Endothelial cell (in vitro differentiated cells): ENCODE data around the gene RANBP10. TPM values are rescaled to one million over a fixed set of nuclear protein-coding genes. Genes with fewer than 3 reads are reported as not detected.

ENCODE experiments used
- DNase-seq: peaks from one replicate; pipeline ENCODE4 v3.0.0; 2021; ENCODE audit warnings: low spot score
- H3K27ac Mint-ChIP-seq: one replicate; pipeline ENCODE4 v1.8.0; 2021; ENCODE audit warnings: mixed read lengths, inconsistent platforms; ENCODE audit not compliant: unreplicated experiment
- H3K27me3 Mint-ChIP-seq: one replicate; pipeline ENCODE4 v1.8.0; 2021; ENCODE audit warnings: mild to moderate bottlenecking, moderate library complexity, mixed read lengths, inconsistent platforms; ENCODE audit not compliant: unreplicated experiment
- H3K36me3 Mint-ChIP-seq: one replicate; pipeline ENCODE4 v1.8.0; 2021; ENCODE audit warnings: mild to moderate bottlenecking, low read depth, mixed read lengths, inconsistent platforms; ENCODE audit not compliant: unreplicated experiment
- H3K4me1 Mint-ChIP-seq: one replicate; pipeline ENCODE4 v1.8.0; 2021; ENCODE audit warnings: mild to moderate bottlenecking, mixed read lengths, inconsistent platforms; ENCODE audit not compliant: unreplicated experiment
- H3K4me3 Mint-ChIP-seq: one replicate; pipeline ENCODE4 v1.8.0; 2021; ENCODE audit warnings: mild to moderate bottlenecking, mixed read lengths, inconsistent platforms; ENCODE audit not compliant: unreplicated experiment
- H3K9me3 Mint-ChIP-seq: one replicate; pipeline ENCODE4 v1.8.0; 2021; ENCODE audit warnings: mixed read lengths, inconsistent platforms; ENCODE audit not compliant: unreplicated experiment
- total RNA-seq: library from RNA; stranded (reverse); fragmentation: NEBNext Ultra II Directional; extraction: Animal tissue kit (Norgen Biotek cat#: 25700); gene quantifications from one replicate; pipeline ENCODE4 v1.2.1, GENCODE V29; 2021; ENCODE audit not compliant: unreplicated experiment
- TF ChIP-seq, protein P1 (sequence below): fragments of 200-600 bp; sonication (generic); IDR thresholded peaks from one replicate; pipeline ENCODE4 v1.5.0; 2021; ENCODE audit warnings: antibody characterized with exemption; ENCODE audit not compliant: unreplicated experiment

The RANBP10 gene
- total RNA-seq, 1 donor from 2014 or later, result 19.5 TPM

DNA sequence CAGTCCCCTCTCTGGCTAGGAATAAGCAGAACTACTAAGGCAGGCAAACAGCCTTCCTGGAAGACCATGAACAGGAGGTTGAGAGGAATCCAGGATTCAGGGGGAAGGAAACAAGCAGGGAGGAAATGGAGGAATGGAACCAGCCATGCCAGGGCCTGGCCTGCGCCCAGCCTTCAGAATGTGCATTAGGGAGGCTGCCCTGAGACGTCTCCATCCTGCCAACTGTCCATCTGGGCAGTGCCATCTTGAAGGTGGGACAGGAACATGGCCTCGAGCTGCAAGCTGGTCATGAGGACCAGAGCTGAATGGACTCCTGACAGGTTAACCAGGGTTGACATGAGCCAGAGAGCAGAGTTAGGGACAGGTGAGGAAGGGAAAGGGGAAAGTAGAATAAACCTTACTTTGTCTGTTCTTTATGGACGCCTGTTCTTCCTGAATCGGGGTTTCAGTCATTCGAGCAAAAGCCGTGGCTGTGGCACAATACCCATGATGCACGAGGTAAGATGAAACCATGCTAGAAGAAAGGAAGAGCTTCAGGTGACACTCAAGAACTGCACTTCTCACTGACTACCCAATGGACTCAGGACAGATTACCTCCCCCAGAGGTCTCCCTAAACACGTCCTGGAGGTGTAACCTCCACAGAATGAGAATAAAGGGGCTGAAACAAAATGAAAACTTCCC lies 75.1 kb downstream of the RANBP10 start:
- H3K27me3 Mint-ChIP-seq, result peaks cover 8% of the 10 kb centered on the region

DNA sequence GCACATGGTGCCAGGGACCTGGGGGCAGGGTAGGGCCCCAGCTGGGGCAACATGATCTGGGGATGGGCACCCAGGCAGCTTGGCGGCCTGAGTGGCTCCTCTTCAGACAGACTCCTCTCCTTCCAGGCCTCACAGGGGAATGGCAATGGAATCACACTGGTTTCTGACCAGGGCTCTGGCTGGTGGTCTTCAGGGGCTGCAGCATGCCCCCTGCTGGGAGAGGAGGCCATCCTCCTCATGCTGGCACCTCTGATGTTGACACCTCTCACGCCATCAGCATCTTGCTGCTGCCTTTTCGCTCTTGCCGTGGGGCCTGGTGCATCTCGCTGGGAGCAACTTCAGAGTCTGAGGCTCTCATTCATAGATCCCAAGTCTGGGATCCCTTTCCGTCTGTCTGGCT lies 76.0 kb downstream of the RANBP10 start:
- TF ChIP-seq, protein P1, sequence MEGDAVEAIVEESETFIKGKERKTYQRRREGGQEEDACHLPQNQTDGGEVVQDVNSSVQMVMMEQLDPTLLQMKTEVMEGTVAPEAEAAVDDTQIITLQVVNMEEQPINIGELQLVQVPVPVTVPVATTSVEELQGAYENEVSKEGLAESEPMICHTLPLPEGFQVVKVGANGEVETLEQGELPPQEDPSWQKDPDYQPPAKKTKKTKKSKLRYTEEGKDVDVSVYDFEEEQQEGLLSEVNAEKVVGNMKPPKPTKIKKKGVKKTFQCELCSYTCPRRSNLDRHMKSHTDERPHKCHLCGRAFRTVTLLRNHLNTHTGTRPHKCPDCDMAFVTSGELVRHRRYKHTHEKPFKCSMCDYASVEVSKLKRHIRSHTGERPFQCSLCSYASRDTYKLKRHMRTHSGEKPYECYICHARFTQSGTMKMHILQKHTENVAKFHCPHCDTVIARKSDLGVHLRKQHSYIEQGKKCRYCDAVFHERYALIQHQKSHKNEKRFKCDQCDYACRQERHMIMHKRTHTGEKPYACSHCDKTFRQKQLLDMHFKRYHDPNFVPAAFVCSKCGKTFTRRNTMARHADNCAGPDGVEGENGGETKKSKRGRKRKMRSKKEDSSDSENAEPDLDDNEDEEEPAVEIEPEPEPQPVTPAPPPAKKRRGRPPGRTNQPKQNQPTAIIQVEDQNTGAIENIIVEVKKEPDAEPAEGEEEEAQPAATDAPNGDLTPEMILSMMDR, result no peak
- H3K4me3 Mint-ChIP-seq, result peak overlapping the region; percentile 19
- no peaks in the 10 kb centered on the region for H3K9me3 Mint-ChIP-seq
- H3K27ac Mint-ChIP-seq, result peak overlapping the region; percentile 24
- peaks cover 30% of the 10 kb centered on the region for H3K36me3 Mint-ChIP-seq
- H3K27me3 Mint-ChIP-seq, result peaks cover 9% of the 10 kb centered on the region
- DNase-seq, result no peak
- H3K4me1 Mint-ChIP-seq, result peaks cover 13% of the 10 kb centered on the region

More for the DNA sequence above, 75.1 kb downstream of the RANBP10 start:
- no peaks in the 10 kb centered on the region for H3K9me3 Mint-ChIP-seq
- peaks cover 9% of the 10 kb centered on the region for H3K4me1 Mint-ChIP-seq
- H3K36me3 Mint-ChIP-seq, result peaks cover 30% of the 10 kb centered on the region
- no peak overlapping the region for H3K4me3 Mint-ChIP-seq
- peak overlapping the region; percentile 24 for H3K27ac Mint-ChIP-seq
- DNase-seq, result no peak
- TF ChIP-seq, protein P1, result no peak

- H3K4me3 Mint-ChIP-seq, result no peak overlapping the region
- no peaks in the 10 kb centered on the region for H3K9me3 Mint-ChIP-seq
- H3K4me1 Mint-ChIP-seq, result peaks cover 13% of the 10 kb centered on the region
- TF ChIP-seq, protein P1, result no peak
- no peak for DNase-seq
- peaks cover 9% of the 10 kb centered on the region for H3K27me3 Mint-ChIP-seq
- H3K36me3 Mint-ChIP-seq, result peaks cover 30% of the 10 kb centered on the region
- no peak overlapping the region for H3K27ac Mint-ChIP-seq
Measured at GRCh38 chr16:67729636-67730248, 76.6 kb downstream of the RANBP10 start.

DNA sequence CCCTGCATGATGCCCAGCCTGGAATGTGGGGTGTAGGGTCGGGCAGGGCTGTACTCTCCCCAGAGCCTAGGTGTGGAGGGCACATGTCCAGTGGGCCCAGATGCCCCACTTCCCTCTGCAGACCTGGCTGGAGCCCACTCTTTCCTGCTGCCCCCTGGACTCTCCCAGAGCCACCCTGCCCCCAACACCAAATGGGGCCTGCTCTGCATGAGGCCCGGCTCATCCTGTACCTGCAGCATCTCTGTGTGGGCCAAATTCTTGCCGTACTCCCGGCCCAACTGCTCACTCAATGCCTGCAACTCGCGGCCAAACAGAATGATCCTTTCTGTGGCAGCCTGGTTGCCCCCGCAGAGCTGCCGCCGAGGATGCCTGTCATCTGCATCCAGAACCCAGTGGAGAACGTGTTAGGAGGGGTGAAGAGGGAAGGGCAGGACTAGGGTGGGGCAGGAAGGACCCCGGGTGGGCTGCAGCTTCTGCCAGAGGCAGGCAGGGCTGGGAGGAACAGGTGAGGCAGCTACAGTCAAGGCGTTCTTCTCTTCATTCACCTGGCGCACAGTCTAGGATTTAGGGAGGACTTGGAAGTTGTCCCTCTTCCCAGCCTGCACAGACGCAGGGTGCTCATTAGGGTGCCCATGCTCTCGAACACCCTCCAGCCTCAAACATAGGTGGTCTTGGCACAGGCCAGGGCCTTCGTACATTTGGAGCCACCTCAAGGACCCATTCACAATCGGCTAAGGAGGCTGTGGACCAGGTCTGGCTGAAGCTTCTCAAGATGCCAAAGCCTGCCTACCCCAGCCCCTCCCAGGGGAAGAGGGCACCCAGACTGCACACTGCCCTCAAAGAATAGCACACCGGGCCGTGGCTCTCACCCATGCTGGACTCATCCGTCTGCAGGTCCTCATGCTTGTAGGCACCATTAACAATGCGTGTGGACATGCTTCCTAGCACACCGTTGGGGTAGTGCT lies 78.6 kb downstream of the RANBP10 start:
- DNase-seq, result no peak
- peaks cover 30% of the 10 kb centered on the region for H3K36me3 Mint-ChIP-seq
- TF ChIP-seq, protein P1, result no peak
- H3K27ac Mint-ChIP-seq, result peak overlapping the region; percentile 64
- no peaks in the 10 kb centered on the region for H3K9me3 Mint-ChIP-seq
- H3K27me3 Mint-ChIP-seq, result peaks cover 9% of the 10 kb centered on the region
- H3K4me3 Mint-ChIP-seq, result no peak overlapping the region
- peaks cover 13% of the 10 kb centered on the region for H3K4me1 Mint-ChIP-seq
